ENCODE measurements around the gene ELOB. TPM values are rescaled to one million over a fixed set of nuclear protein-coding genes. Genes with fewer than 3 reads are reported as not detected.
A peak's percentile ranks its signal among the peaks of the same experiment; 100 is the strongest.

ELOB gene
- total and polyA plus RNA-seq, 7 donors, result 226 to 660 (median 317) TPM

DNA sequence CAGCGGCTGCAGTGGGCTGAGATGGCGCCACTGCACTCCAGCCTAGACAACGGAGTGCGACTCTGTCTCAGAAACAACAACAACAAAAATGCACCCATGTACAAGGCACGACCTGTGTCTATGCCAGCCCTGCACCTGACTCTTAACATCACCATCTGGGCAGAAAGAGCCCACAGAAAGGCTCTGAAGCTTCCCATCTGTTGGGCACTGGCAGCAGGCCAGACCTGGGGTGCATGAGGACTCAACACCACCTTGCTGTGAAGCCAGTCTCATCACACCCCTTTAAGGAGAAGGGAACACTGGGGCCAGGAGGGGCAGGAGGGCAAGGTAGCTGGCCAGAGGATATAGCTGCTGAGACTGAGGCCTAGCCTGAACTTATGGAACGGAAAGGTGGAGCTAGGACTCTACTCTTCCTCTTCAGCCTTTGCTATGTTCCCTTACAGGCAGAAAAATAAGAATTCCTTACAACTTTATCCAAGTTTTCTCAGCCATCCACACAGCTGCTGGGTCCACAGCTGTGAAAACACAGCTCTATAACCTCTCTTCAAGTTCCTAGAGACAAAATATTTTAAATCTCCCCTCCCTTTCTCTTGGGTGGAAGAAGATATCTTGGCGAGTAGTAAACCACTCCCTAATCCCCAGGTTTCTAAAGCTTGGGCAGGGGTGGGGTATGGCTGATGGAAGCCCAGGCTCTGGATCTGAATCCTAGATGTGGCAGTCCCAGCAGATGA, 2.8 kb downstream of the ELOB start:
- peaks cover 30% of the 10 kb centered on the region for H3K4me1 ChIP-seq
- no peak for ATAC-seq
- WGBS, 3 donors, result 51 to 57% (median 53%) methylated on average over 7 of the region's 7 CpGs
- H3K27ac ChIP-seq, result no peak overlapping the region
- no peaks in the 10 kb centered on the region for H3K27me3 ChIP-seq (ENCODE audit: insufficient read depth in 3 of 3, low read length in 2 of 3)
- peak in 1 of 2 donors; percentile 50 for DNase-seq
- intact Hi-C loops (cut with DNase I), result no loop called here
- no peaks in the 10 kb centered on the region for H3K9me3 ChIP-seq
- H3K36me3 ChIP-seq (ENCODE audit: insufficient read depth in 1 of 2, low read depth in 1 of 2), result peaks cover 4 to 58% of the 10 kb centered on the region in 2 donors
- TF ChIP-seq CTCF (IDR thresholded peaks at IDR 0.05), result no peak
- no peak overlapping the region for H3K4me3 ChIP-seq

GRCh38 chr16:2773188-2773968, 3.7 kb downstream of the ELOB start:
- intact Hi-C loops (cut with DNase I), result no loop called here
- no peak for ATAC-seq
- Histone ChIP-seq H3K4me1 (peaks cover 26% of the 10 kb centered on the region), H3K36me3 (ENCODE audit: insufficient read depth in 1 of 2, low read depth in 1 of 2) (peaks cover 8 to 67% of the 10 kb centered on the region in 2 donors), H3K27ac (peak overlapping the region; percentile 13), H3K27me3 (ENCODE audit: insufficient read depth in 3 of 3, low read length in 2 of 3) (no peaks in the 10 kb centered on the region), H3K4me3 (no peak overlapping the region), H3K9me3 (no peaks in the 10 kb centered on the region)
- DNase-seq, result no peak
- WGBS, 3 donors, result 71 to 80% (median 80%) methylated on average over 12 of the region's 12 CpGs
- TF ChIP-seq CTCF (IDR thresholded peaks at IDR 0.05), result no peak

GRCh38 chr16:2771496-2772402, 5.3 kb downstream of the ELOB start:
- 63 to 69% (median 67%) methylated on average over 17 to 18 of the region's 18 CpGs for WGBS, 3 donors
- H3K27me3 ChIP-seq (ENCODE audit: insufficient read depth in 3 of 3, low read length in 2 of 3), result no peaks in the 10 kb centered on the region
- no peak overlapping the region for H3K27ac ChIP-seq
- H3K36me3 ChIP-seq (ENCODE audit: insufficient read depth in 1 of 2, low read depth in 1 of 2), result peaks cover 17 to 84% of the 10 kb centered on the region in 2 donors
- H3K9me3 ChIP-seq, result no peaks in the 10 kb centered on the region
- H3K4me3 ChIP-seq, result no peak overlapping the region
- no peak for DNase-seq
- ATAC-seq, result no peak
- TF ChIP-seq CTCF (IDR thresholded peaks at IDR 0.05), result no peak
- H3K4me1 ChIP-seq, result peaks cover 37% of the 10 kb centered on the region
- intact Hi-C loops (cut with DNase I), result loop anchor here in 1 of 2 donors (2.0 kb wide), 1 partner anchor 17 kb away; no protein-coding TSS in a partner anchor

DNA sequence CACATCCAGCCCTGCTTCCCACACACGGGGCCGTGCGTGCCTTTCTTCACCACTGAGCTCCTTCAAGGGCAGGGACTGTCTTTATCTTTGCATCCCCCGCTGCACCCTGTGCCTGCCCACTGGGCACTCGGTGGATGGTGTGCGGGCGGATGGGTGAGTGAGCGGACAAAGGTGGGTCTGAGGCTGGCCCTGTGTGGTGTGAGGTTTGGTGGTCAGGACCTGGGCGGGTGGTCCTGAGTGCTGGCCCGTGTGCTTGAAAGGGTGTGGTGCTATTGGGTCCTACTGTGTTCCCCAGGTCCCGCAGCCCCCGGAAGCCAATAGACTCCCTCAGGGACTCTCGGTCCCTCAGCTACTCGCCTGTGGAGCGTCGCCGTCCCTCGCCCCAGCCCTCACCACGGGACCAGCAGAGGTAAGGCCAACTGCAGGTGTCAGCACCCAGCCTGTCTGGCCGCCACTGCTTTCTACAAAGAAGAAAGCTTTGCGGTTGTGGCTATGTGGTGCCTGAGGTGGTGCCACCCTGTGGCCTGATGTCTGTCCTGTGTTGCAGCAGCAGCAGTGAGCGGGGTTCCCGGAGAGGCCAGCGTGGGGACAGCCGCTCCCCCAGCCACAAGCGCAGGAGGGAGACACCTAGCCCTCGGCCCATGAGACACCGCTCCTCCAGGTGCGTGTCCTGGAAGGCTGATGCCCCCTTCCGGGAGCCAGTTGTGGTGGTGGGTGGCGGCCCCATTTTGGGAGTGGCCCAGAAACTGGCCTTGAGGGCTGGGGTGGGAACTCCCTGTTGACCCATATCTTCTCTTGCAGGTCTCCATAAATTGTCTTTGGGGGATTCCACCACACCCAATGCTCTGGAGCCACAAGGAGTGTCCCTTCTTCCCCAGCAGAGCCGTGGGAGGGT, 6.8 kb downstream of the ELOB start:
- intact Hi-C loops (cut with DNase I), result loop anchor here in 1 of 2 donors (2.0 kb wide), 1 partner anchor 16 kb away; no protein-coding TSS in a partner anchor
- WGBS, 3 donors, result 79 to 86% (median 82%) methylated on average over 31 to 32 of the region's 32 CpGs
- Histone ChIP-seq H3K27ac (no peak overlapping the region), H3K9me3 (no peaks in the 10 kb centered on the region), H3K36me3 (ENCODE audit: insufficient read depth in 1 of 2, low read depth in 1 of 2) (peaks cover 17 to 96% of the 10 kb centered on the region in 2 donors), H3K4me3 (no peak overlapping the region), H3K27me3 (ENCODE audit: insufficient read depth in 3 of 3, low read length in 2 of 3) (no peaks in the 10 kb centered on the region), H3K4me1 (peaks cover 25% of the 10 kb centered on the region)
- peak in 2 of 4 donors; percentile 1 to 3 for ATAC-seq
- no peak for TF ChIP-seq CTCF (IDR thresholded peaks at IDR 0.05)
- DNase-seq, result peak in 1 of 2 donors; percentile 50

Data from psoas muscle (tissue), 8 donors.